Middle frontal gyrus (tissue), 1 donor: ENCODE data around the gene NOTCH1.

Experiments
- DNase-seq: peaks from one replicate; pipeline ENCODE4 v3.0.0-alpha.2; 2015; ENCODE audit warnings: low spot score; ENCODE audit errors: extremely low spot score

The NOTCH1 gene

DNA sequence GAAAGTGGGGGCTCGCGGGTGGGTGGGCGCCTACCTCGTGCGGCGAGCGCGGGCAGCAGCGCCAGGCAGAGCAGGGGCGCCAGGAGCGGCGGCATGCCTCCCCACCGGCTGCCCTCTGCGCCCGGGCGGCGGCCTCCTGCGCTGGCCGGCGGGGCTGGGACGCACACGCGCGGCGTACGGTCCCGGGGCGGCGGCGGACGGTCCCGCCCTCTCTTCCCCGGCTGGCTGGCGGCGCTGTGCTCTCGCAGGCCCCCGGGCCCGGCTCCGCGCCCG is 220 bp downstream of the NOTCH1 start:
- no peak for DNase-seq

DNA sequence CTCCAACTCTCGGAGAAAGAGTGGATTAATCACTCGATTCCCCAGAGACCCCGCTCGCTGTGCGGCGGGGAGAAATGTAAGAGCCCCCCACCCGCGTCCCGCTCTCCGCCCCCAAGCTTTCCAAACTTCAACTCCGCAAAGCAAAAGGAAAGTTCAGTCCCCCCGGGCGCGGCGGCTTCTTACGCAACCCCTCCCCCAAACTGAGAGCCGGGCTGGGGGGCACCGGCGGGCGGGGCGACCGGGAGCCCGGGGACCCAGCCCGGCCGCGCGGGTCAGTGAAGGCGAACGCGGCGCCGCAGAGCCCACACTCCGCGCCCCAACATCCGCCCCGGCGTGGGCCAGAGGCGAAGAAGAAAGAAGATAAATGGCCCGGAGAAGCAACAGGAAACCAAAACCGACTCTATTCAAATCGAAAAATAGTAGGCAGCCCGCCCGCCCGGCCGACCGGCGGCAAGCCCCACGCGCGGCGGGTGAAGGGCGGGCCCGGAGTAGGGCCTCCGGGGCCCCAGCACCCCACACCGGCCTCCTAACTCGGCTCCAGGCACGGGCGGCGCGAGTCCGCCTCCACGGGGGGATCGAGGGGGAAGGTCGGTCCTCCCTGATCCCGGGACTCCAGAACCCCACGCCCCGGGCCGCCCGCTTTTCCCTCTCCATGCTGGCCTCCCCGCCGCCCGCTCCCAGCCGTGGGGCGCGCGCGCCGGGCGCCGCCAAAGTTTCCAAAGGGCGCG is 720 bp downstream of the NOTCH1 start:
- no peak for DNase-seq

DNA sequence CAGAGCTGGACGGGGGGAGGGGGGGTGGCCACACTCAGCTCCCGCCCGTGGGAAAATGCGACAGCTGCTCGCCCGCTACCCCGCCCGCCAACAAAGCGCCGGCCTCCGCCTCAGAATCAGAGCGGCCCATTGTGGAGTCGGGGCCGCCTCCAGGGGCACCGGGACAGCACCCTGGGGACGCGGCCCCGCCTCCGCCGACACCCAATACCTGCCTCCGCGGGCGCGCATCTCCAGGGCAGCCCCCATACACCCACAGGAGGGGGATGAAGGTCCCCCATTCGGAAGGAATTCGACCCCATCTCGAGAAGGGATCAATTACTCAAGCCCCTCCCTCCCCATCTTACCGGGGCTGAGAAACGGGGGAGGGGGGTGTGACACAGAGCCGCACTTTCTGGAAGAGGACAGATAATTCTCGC is 1.3 kb downstream of the NOTCH1 start:
- peak; percentile 75 for DNase-seq

DNA sequence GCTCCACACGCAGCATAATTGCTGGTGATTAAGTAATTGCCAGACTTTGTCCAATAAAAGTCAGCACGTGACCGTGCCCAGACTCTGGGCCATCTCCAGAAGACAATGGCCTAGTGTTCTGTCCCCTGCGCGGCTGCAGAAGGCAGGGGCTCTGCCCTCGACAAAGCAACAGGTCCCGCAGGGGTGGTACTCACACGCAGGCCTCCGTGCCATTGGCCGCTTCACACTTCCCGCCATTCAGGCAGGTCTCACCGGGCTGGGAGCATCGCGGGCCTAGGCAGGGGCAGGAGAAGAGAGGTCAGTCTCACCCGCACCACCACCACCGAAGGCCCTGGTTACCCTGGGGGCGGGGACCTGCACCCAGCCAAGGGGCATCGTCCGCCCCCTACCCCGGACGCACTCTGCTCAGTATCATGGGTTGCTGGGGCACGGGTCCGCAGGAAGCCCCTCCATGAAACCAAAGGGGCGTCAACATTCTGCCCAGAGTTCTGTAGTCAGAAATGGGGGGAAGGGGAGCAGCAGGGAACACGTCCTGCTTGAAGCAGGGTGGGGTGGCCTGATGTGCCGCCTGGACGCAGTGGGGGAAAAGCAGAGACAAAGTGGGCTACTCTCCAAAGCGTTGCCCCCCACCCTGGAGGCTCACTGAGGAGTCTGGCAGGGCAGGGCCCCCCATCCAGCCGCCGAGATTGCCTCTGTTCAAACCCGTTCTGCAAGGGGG is 1.9 kb downstream of the NOTCH1 start:
- DNase-seq: peak; percentile 89

DNA sequence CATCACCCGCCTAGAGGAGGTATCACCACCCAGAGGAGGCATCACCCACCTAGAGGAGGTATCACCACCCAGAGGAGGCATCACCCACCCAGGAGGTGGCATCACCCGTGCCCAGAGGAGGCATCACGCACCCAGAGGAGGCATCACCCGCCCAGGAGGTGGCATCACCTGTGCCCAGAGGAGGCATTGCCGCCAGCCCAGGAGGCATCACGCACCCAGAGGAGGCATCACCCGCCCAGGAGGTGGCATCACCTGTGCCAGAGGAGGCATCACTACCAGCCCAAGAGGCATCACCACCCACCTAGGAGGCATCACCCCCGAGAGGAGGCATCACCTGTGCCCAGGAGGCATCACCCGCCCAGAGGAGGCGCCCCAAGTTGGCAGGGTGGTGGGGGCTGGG is 2.6 kb downstream of the NOTCH1 start:
- DNase-seq: no peak

DNA sequence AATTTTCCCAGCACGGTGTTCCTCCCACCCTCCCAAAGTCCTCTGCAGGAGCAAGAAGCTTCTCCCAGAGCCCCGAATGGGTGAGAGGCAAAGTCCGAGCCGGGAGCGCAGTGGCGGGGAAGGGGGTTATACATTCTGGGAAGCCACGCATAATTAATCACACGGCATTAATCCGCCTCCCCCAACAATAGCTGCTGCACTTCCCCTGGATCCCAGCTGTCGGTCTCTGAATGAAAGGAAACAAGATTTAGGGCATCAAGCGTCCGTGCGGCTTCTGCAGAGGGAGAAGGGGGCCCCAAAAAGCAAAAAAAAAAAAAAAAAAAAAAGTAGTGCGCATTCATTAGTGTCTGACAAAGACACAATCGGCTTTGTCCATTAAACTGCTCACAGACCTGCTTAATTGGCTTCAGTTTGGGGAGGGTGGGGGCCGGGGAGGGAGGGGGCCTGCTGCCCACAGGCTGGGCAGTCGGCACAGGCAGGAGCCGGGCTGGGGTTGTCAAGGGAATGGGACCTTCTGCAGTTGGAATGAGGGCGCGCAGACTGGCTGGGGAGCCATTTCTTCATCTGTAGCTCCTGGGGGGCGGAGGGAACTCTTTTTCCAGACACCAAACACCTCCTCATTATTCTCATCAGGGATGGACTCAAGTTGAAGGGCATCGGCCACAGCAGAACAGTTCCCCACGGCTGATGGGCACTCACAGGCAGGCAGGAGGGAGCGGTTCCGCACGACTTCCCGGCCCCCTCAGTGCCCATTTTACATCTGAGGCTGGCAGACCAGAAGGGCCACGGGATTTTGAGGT is 3.4 kb downstream of the NOTCH1 start:
- no peak for DNase-seq

DNA sequence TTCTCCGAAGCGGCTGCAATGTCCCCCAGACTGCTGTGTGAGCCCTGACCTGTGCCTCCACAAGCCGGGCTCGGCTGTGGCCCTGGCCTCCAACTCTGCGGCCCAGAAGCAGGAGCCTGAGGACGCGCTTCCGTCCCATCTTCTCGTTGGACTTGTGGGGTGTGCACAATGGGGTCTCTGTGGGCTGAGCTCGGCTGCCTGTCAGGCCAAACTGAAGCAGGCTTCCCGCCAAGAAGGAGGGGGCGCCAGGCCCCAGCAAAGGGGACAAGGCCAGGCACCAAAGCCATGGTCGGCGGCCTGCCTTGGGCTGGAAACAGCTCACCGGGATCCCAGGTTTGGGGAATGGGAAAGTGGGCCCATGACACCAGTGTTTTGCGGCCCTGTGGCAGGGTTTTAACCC is 4.1 kb downstream of the NOTCH1 start:
- DNase-seq: no peak

DNA sequence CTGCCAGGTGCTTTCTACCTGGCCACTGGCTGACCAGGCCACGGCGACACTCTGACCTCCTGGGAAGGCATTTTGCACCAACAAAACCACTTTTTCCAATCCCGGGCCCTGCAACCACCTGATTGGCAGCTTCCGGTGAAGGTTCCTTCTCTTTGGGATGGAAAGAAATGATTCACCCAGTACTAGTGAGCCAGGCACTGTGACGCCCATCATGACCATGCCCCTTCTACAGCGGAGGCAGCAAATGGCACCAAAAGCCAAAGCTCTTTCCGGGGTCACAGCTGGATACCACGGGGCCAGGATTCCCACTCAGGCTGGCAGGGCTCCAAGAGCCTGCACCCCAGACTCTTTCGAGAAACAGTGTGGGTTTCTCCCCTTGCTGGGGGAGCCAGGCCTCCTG is 4.7 kb downstream of the NOTCH1 start:
- no peak for DNase-seq

DNA sequence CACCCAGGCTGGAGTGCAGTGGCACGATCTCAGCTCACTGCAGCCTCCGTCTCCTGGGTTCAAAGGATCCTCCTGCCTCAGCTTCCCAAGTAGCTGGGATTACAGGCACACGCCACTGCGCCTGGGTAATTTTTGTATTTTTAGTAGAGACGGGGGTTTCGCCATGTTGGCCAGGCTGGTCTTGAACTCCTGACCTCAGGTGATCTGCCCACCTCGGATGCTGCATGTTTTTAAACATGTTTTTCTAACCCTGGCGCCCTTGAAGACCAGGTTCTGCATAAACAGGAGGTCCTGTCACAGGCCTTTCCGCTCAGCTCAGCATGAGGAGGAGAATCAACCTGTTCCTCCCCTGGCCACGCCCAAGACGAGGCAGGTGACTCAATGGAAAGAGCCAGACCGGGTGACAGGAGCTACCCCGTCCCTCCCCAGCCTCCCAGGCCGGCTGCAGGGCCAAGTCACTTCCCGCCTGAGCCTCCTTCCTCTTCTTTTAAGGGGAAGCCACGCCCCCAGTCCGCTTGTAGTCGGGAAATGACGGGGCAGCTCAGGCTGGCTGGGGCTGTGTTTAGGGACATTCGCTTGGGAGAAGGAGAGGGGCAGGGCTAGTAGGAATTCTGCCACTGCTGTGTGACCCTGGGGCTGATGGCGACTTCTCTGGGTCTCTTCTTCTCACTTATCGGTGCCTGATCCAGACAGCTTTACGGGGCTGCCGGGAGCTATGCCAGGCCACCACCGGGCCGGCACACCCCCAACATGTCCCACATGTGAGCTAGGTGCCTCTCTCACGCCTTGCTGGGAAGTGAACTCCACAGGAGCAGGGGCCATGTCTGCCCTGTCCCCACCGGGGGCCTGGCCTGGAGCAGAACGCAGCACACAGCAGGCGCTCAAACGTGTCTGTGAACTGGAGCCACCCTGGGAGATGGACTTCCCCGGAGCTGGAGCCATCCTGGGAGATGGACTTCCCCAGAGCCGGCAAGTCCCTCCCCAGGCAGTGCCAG is 6.1 kb downstream of the NOTCH1 start:
- DNase-seq: no peak

DNA sequence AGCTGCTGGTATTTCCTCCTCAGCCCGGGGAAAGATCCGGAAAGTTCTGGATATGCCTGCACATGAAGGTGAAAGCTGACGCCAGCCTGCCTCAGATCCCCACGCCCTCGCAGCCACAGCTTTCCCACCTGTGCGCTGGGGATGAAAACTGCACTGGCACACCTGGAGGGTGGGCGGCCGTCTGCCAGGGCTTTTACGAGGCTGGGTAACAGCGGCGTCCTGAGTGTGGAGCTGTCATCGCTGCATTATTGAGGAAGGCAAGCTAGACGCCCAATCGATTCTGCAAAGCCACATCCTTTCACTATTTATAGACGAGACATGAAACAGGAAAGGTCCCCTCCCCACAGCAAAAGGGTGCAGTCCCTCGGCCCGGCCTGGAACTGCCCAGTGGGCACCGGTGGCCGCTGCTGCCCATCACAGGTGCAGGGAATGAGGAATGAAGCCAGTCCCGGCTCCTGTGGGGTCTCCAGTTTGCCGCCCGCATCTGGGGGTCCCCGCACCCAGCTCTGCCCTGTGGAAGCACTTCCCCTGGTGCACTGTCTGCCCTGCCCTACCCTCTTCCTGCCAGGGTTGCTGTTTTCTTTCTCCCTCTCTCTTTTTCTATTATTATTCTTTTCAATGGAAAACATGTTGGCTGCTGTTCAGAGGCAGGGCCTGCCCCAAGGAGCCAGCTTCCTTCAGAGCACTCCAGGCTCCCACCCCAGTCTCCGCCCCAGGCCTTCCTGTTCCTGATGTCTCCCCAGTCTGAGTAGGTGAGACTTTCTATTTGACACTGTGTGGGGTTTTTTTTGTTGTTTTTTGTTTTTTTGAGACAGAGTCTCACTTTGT is 7.0 kb downstream of the NOTCH1 start:
- no peak for DNase-seq

DNA sequence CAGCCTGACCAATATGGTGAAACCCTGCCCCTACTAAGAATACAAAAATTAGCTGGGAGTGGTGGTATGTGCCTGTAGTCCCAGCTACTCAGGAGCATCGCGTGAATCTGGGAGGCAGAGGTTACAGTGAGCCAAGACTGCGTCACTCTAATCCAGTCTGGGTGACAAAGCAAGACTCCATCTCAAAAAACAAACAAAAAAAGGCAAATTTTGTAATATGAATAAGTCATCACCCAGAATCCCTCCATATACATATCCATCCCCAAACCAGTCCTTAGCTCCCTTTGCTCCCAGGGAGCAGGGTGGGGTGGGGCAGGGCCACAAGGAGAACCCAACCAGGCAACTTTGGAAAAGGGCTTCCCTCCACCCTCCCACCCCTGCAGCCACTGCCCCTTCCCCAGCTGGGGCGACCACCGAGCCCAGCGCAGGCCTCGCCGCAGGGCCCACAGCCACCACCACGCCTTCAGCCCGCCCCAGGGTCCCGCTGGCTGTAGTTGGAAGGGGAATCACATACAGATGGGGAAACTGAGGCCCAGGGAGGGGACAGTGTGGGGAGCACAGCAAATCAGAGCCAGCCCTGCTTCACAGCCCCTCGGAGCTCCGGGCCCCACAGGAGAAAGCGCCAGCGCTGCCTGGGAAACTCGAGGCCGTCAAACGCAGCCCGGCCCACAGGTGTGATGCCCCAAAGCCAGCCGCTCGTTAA is 7.8 kb downstream of the NOTCH1 start:
- DNase-seq: no peak

DNA sequence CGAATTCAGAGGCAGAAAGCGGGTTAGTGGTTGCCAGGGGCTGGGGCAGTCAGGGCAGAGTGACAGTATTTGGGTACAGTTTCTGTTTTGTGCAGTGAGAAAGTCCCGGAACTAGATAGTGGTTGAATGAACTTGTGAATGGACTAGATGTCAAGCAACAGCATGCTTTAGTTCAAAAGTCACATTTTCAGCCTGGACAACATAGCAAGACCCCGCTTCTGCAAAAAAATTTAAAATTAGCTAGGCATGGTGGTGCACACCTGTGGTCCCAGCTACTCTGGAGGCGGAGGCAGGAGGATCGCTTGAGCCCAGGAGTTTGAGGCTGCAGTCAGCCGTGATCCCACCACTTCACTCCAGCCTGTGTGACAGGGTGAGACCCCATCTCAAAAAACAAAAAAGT is 8.4 kb downstream of the NOTCH1 start:
- no peak for DNase-seq

DNA sequence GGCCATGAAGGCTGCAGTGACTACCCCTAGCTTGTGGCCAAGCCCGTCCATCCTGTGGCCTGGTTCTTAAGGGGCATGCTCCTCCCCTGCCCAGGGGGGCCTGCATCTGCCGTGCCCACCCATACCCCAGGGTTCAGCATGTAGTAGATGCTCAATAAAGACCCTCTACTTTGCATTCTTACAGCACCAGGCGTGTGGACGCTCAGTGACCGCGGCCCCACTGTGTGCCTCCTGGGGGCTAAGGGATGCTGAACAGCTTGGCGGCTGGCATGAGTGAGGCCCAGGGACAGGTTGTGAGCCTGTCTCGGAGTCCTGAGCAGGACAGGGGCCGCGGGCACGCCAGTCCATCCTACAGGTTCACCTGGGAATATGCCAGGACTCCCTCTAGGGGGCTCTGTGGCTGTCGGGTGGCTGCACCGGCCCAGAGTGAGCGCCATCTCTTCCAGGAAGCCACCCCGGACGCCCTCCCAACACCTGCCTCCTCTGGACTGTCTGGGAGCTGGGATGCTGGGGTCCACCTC is 9.1 kb downstream of the NOTCH1 start:
- DNase-seq: no peak

DNA sequence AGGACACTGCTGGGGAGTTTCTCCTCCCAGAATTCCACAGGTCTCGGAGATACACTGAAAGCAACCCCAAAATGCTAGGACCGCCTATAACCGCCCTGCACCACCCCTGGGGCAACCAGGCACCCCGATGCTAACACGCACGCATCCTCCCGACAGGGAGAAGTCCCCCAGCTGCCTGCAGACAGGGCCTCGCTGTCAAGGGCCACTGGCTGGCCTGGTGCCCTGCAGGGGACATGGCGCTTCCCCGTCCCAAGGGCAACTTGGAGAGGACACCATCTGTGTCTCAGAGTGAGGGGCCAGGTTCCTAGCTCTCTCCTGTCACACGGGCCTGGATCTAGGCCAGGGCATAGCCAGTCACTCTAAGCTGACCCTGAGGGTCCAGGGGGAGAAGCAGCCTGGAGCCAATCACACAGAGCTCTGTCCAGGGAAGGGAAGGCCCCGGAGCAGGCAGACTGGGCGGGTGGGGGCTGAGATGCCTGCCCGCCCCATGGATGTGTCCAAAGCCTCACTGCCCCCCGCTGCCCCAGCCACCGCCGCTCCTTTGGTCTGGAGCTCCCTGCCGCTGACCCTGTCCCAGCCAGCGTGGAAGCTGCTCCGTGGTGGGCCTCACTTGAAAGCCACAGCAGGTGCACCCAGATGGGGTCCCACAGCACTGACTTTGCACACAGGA is 9.7 kb downstream of the NOTCH1 start:
- no peak for DNase-seq

DNA sequence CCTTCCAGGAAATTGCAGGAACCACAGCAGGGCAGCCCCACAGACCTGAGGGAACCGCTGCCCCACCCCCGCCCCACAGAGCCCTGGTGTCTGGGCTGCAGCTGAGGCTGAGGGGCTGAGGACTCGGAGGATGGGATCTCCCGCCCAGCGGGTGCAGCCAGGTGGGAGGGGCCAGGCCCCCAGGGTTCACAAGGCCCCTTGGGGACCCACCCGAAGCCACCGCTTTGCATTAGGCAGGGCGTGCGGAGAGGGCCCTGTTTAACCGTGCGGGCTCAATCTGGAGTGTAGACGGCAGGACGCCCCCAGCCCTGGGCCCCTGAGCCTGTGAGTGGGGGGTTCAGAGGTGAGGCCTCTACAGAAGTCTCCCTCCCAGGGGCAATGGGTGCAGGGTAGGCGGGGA is 10.8 kb downstream of the NOTCH1 start:
- DNase-seq: no peak

DNA sequence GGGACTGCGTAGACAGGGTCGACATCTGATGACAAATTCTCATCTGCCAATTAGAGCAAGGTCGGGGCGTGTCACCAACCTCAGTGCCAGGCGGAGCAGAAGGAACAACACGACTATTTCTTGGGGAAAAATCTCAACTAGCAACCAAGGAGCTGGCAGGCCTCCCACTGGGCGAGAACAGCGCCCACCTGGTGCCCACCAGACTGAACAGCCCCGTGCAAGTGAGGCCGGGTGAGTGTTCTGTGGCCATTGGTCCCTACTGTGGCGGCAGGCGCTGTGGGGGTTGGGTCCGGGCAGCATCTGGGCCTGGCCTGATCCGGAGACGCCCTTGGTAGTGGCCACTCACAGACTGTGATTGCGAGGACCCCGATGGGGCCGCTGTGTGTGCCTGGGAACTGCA is 11.5 kb downstream of the NOTCH1 start:
- no peak for DNase-seq

DNA sequence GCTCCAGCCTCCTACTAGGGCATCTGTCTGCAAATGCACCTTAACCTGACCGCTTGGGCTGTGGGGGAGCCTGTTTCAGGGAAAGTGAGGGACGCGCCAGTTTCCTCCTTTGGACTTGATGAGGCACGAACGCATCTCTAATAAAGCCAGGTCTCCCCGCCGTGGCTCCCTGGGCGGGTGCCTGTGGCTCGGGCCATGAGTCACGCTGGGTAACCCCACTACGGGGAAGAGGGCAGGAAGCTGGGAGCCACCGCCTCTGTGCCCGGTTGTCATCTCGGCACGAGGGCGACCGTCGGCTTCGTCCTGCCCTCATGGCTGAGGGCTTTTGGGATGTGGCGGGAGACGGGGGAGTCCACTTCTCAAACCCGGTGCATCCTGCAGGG is 12.1 kb downstream of the NOTCH1 start:
- DNase-seq: no peak

DNA sequence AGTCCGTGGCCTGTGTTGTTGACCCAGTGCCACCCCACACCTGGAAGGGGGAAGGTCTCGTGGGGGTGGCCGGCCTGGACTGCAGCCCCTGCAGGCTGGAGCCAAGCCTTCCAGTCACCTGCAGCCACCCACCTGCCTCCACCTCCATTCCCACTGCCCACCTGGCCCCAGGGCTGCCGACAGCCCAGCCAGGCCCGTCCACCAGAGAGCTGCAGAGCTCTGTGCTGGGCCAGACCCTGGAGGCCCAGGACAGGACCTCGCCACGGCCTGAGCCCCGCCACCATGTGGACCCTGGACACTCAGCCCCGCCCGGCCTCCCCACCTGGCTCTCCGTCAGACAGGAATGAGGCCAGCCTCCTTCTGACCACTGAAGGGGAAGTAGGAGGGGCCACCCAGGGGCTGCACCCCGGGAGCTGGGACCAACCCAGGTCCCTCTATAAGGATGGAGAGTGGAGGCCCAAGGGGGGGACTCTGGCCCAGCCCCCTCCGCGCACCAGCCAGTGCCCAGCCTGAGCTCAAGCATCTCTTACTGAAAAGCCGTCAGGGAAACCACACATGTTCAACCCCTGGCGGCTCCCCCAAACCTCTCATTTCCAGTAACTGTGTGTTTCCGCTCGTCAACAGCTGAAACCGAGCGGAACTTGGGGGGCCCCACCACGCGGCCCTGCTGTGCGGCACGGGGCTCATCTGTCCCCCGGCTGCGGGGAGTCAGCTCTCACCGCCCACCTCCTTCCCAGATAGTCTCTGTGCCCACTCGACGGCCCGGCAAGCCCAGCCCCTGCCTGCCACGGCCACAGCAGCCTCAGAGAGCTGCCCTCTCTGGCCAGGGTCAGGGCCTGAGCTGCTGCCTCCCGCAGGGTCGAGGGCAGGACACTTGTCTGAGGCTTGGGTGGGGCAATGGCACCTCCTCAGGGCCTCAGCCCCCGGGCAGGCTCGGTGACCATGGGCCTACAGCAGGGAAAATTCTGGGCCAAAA is 12.8 kb downstream of the NOTCH1 start:
- no peak for DNase-seq
